Measurements from ENCODE around the gene LRRC8E.
"Not testable (repeated sequence)": the region's sequence is repeated elsewhere in the genome, so short reads cannot be mapped to it uniquely, and the experiment has no call there.

The LRRC8E gene

GRCh38 chr19:7888826-7889217 is 512 bp downstream of the LRRC8E start:
- no peaks in the 10 kb centered on the region for H3K36me3 ChIP-seq (ENCODE audit: control insufficient read depth, insufficient read depth, low read length)
- no peak for DNase-seq
- peaks cover 8% of the 10 kb centered on the region for H3K27me3 ChIP-seq (replicated peaks; ENCODE audit: control insufficient read depth, insufficient read depth, low read length, poor library complexity, severe bottlenecking)
- H3K4me3 ChIP-seq (ENCODE audit: insufficient read depth, low read depth, low read length, poor library complexity, severe bottlenecking), result no peak overlapping the region
- no peaks in the 10 kb centered on the region for H3K9me3 ChIP-seq (ENCODE audit: control insufficient read depth, low read length)
- peaks cover 6% of the 10 kb centered on the region for H3K4me1 ChIP-seq (ENCODE audit: control insufficient read depth, insufficient read depth, low read length, poor library complexity, severe bottlenecking)
- H3K27ac ChIP-seq (ENCODE audit: insufficient read depth, low read length, poor library complexity, severe bottlenecking), result no peak overlapping the region

DNA sequence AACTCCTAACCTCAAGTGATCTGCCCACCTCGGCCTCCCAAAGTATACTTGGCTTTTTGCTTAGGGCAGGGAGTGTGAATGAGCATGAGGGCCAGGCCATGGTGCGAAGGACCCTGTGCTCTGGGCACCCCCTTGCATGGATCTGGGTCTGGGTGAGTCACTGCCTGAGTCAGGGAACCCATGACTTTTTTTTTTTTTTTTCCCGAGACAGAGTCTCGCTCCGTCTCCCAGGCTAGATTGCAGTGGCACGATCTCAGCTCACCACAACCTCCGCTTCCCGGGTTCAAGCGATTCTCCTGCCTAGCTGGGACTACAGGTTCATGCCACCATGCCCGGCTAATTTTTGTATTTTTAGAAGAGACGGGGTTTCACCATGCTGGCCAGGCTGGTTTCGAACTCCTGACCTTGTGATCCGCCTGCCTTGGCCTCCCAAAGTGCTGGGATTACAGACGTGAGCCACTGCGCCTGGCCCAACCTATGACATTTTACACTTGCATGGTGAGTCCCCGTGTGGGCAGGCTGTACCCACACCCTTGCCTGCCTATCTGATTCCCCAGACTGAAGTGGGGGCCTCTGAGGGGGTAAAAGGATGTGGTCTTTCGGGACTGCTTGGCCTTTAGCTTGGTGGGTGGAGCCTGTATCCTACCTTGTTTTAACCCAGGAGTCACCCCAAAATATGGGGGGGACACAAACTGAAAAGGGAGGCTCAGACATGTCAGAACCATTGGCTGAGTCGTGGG is 5.2 kb downstream of the LRRC8E start:
- not testable (repeated sequence) for H3K27me3 ChIP-seq (replicated peaks; ENCODE audit: control insufficient read depth, insufficient read depth, low read length, poor library complexity, severe bottlenecking); H3K4me3 ChIP-seq (ENCODE audit: insufficient read depth, low read depth, low read length, poor library complexity, severe bottlenecking); H3K4me1 ChIP-seq (ENCODE audit: control insufficient read depth, insufficient read depth, low read length, poor library complexity, severe bottlenecking); H3K9me3 ChIP-seq (ENCODE audit: control insufficient read depth, low read length); DNase-seq; H3K27ac ChIP-seq (ENCODE audit: insufficient read depth, low read length, poor library complexity, severe bottlenecking); H3K36me3 ChIP-seq (ENCODE audit: control insufficient read depth, insufficient read depth, low read length)

DNA sequence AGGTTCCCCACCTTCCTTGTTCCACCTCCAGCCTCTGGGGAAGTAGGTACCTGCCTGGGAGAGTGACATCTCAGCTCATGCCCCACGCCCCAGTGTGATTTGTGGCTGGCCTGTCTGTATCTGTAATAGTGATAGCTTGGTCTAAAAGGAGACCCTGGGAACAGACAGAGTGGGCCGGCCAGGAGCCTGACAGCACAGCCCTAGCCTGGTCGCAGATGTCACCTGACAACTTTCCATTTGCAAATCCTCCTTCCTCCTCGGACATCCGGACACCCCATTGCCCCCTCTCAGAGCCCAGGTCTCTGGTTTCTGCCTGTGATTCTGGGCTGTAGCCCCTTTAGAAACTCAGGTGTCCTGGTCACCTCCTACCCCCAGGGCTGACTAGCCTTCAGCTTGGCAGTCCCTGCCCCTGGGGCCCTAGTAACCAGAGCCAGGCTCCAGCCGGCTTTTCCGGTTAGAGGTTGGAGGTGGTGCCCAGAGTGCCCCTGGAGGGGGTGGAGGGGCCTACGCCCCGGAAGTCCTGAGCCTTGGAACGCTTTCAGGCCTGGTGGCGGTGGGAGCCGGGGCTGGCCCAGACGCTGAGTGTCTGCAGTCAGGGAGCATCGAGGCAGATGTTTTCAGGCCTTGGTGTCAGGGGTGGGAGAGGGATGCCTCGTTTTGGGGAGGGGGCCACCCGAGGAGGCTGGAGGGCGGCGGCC is 6.5 kb downstream of the LRRC8E start:
- Histone ChIP-seq H3K27me3 (replicated peaks; ENCODE audit: control insufficient read depth, insufficient read depth, low read length, poor library complexity, severe bottlenecking) (no peaks in the 10 kb centered on the region), H3K27ac (ENCODE audit: insufficient read depth, low read length, poor library complexity, severe bottlenecking) (no peak overlapping the region), H3K4me1 (ENCODE audit: control insufficient read depth, insufficient read depth, low read length, poor library complexity, severe bottlenecking) (no peaks in the 10 kb centered on the region), H3K36me3 (ENCODE audit: control insufficient read depth, insufficient read depth, low read length) (no peaks in the 10 kb centered on the region), H3K4me3 (ENCODE audit: insufficient read depth, low read depth, low read length, poor library complexity, severe bottlenecking) (no peak overlapping the region), H3K9me3 (ENCODE audit: control insufficient read depth, low read length) (no peaks in the 10 kb centered on the region)
- DNase-seq, result no peak

GRCh38 chr19:7895565-7895964 is 7.3 kb downstream of the LRRC8E start:
- Histone ChIP-seq H3K36me3 (ENCODE audit: control insufficient read depth, insufficient read depth, low read length) (no peaks in the 10 kb centered on the region), H3K27me3 (replicated peaks; ENCODE audit: control insufficient read depth, insufficient read depth, low read length, poor library complexity, severe bottlenecking) (no peaks in the 10 kb centered on the region)

GRCh38 chr19:7897292-7897691 is 9.0 kb downstream of the LRRC8E start:
- no peaks in the 10 kb centered on the region for H3K4me1 ChIP-seq (ENCODE audit: control insufficient read depth, insufficient read depth, low read length, poor library complexity, severe bottlenecking)
- no peak for DNase-seq
- H3K27me3 ChIP-seq (replicated peaks; ENCODE audit: control insufficient read depth, insufficient read depth, low read length, poor library complexity, severe bottlenecking), result no peaks in the 10 kb centered on the region
- H3K27ac ChIP-seq (ENCODE audit: insufficient read depth, low read length, poor library complexity, severe bottlenecking), result no peak overlapping the region
- H3K36me3 ChIP-seq (ENCODE audit: control insufficient read depth, insufficient read depth, low read length), result no peaks in the 10 kb centered on the region
- no peak overlapping the region for H3K4me3 ChIP-seq (ENCODE audit: insufficient read depth, low read depth, low read length, poor library complexity, severe bottlenecking)
- no peaks in the 10 kb centered on the region for H3K9me3 ChIP-seq (ENCODE audit: control insufficient read depth, low read length)

More at GRCh38 chr19:7895565-7895964, 7.3 kb downstream of the LRRC8E start:
- DNase-seq, result no peak
- Histone ChIP-seq H3K4me1 (ENCODE audit: control insufficient read depth, insufficient read depth, low read length, poor library complexity, severe bottlenecking) (no peaks in the 10 kb centered on the region), H3K27ac (ENCODE audit: insufficient read depth, low read length, poor library complexity, severe bottlenecking) (no peak overlapping the region), H3K4me3 (ENCODE audit: insufficient read depth, low read depth, low read length, poor library complexity, severe bottlenecking) (no peak overlapping the region), H3K9me3 (ENCODE audit: control insufficient read depth, low read length) (no peaks in the 10 kb centered on the region)

DNA sequence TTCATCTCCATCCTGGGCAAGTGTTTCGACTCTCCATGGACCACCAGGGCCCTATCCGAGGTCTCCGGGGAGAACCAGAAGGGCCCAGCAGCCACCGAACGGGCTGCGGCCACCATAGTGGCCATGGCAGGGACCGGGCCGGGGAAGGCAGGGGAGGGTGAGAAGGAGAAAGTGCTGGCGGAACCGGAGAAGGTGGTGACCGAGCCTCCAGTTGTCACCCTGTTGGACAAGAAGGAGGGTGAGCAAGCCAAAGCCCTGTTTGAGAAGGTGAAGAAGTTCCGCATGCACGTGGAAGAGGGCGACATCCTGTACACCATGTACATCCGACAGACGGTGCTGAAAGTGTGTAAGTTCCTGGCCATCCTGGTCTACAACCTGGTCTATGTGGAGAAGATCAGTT is 10.7 kb downstream of the LRRC8E start:
- H3K27me3 ChIP-seq (replicated peaks; ENCODE audit: control insufficient read depth, insufficient read depth, low read length, poor library complexity, severe bottlenecking), result no peaks in the 10 kb centered on the region
- H3K4me1 ChIP-seq (ENCODE audit: control insufficient read depth, insufficient read depth, low read length, poor library complexity, severe bottlenecking), result peaks cover 9% of the 10 kb centered on the region
- no peaks in the 10 kb centered on the region for H3K9me3 ChIP-seq (ENCODE audit: control insufficient read depth, low read length)
- no peak overlapping the region for H3K27ac ChIP-seq (ENCODE audit: insufficient read depth, low read length, poor library complexity, severe bottlenecking)
- H3K4me3 ChIP-seq (ENCODE audit: insufficient read depth, low read depth, low read length, poor library complexity, severe bottlenecking), result no peak overlapping the region
- DNase-seq, result no peak
- H3K36me3 ChIP-seq (ENCODE audit: control insufficient read depth, insufficient read depth, low read length), result no peaks in the 10 kb centered on the region

DNA sequence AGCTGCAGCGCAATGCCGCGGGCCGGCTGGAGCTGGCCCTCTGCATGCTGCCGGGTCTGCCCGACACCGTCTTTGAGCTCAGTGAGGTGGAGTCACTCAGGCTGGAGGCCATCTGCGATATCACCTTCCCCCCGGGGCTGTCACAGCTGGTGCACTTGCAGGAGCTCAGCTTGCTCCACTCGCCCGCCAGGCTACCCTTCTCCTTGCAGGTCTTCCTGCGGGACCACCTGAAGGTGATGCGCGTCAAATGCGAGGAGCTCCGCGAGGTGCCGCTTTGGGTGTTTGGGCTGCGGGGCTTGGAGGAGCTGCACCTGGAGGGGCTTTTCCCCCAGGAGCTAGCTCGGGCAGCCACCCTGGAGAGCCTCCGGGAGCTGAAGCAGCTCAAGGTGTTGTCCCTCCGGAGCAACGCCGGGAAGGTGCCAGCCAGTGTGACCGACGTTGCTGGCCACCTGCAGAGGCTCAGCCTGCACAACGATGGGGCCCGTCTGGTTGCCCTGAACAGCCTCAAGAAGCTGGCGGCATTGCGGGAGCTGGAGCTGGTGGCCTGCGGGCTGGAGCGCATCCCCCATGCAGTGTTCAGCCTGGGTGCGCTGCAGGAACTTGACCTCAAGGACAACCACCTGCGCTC is 11.6 kb downstream of the LRRC8E start:
- DNase-seq, result no peak
- no peaks in the 10 kb centered on the region for H3K9me3 ChIP-seq (ENCODE audit: control insufficient read depth, low read length)
- H3K4me1 ChIP-seq (ENCODE audit: control insufficient read depth, insufficient read depth, low read length, poor library complexity, severe bottlenecking), result peaks cover 16% of the 10 kb centered on the region
- no peaks in the 10 kb centered on the region for H3K36me3 ChIP-seq (ENCODE audit: control insufficient read depth, insufficient read depth, low read length)
- H3K4me3 ChIP-seq (ENCODE audit: insufficient read depth, low read depth, low read length, poor library complexity, severe bottlenecking), result no peak overlapping the region
- no peaks in the 10 kb centered on the region for H3K27me3 ChIP-seq (replicated peaks; ENCODE audit: control insufficient read depth, insufficient read depth, low read length, poor library complexity, severe bottlenecking)
- no peak overlapping the region for H3K27ac ChIP-seq (ENCODE audit: insufficient read depth, low read length, poor library complexity, severe bottlenecking)

- Histone ChIP-seq H3K27me3 (replicated peaks; ENCODE audit: control insufficient read depth, insufficient read depth, low read length, poor library complexity, severe bottlenecking) (no peaks in the 10 kb centered on the region), H3K4me3 (ENCODE audit: insufficient read depth, low read depth, low read length, poor library complexity, severe bottlenecking) (no peak overlapping the region), H3K36me3 (ENCODE audit: control insufficient read depth, insufficient read depth, low read length) (peaks cover under 1% of the 10 kb centered on the region), H3K4me1 (ENCODE audit: control insufficient read depth, insufficient read depth, low read length, poor library complexity, severe bottlenecking) (peaks cover 21% of the 10 kb centered on the region), H3K9me3 (ENCODE audit: control insufficient read depth, low read length) (no peaks in the 10 kb centered on the region), H3K27ac (ENCODE audit: insufficient read depth, low read length, poor library complexity, severe bottlenecking) (no peak overlapping the region)
- DNase-seq, result no peak
These were observed 12.1 kb downstream of the LRRC8E start for GRCh38 chr19:7900401-7900870.

- peaks cover 6% of the 10 kb centered on the region for H3K36me3 ChIP-seq (ENCODE audit: control insufficient read depth, insufficient read depth, low read length)
- no peak overlapping the region for H3K4me3 ChIP-seq (ENCODE audit: insufficient read depth, low read depth, low read length, poor library complexity, severe bottlenecking)
- no peaks in the 10 kb centered on the region for H3K9me3 ChIP-seq (ENCODE audit: control insufficient read depth, low read length)
- H3K27me3 ChIP-seq (replicated peaks; ENCODE audit: control insufficient read depth, insufficient read depth, low read length, poor library complexity, severe bottlenecking), result no peaks in the 10 kb centered on the region
- no peak overlapping the region for H3K27ac ChIP-seq (ENCODE audit: insufficient read depth, low read length, poor library complexity, severe bottlenecking)
- peaks cover 22% of the 10 kb centered on the region for H3K4me1 ChIP-seq (ENCODE audit: control insufficient read depth, insufficient read depth, low read length, poor library complexity, severe bottlenecking)
- no peak for DNase-seq
These were observed 12.6 kb downstream of the LRRC8E start for GRCh38 chr19:7900931-7901330.

- no peak for DNase-seq
- Histone ChIP-seq H3K4me1 (ENCODE audit: control insufficient read depth, insufficient read depth, low read length, poor library complexity, severe bottlenecking) (peaks cover 22% of the 10 kb centered on the region), H3K27ac (ENCODE audit: insufficient read depth, low read length, poor library complexity, severe bottlenecking) (no peak overlapping the region), H3K9me3 (ENCODE audit: control insufficient read depth, low read length) (no peaks in the 10 kb centered on the region), H3K27me3 (replicated peaks; ENCODE audit: control insufficient read depth, insufficient read depth, low read length, poor library complexity, severe bottlenecking) (no peaks in the 10 kb centered on the region), H3K36me3 (ENCODE audit: control insufficient read depth, insufficient read depth, low read length) (peaks cover 10% of the 10 kb centered on the region), H3K4me3 (ENCODE audit: insufficient read depth, low read depth, low read length, poor library complexity, severe bottlenecking) (no peak overlapping the region)
These were observed 13.0 kb downstream of the LRRC8E start for GRCh38 chr19:7901337-7901736.
